NCI-H146 (cell line): Measurements from ENCODE around the gene LIPA.
"Not testable (repeated sequence)": the region's sequence is repeated elsewhere in the genome, so short reads cannot be mapped to it uniquely, and the experiment has no call there.

Experiments
- DNase-seq: peaks from one replicate; lab custom pipeline; 2025; lab: John Stamatoyannopoulos, UW

LIPA gene

GRCh38 chr10:89207801-89208551, 43.6 kb downstream of the LIPA start:
- DNase-seq: no peak

- no peak for DNase-seq
Observed at GRCh38 chr10:89207181-89207800, 44.3 kb downstream of the LIPA start, which contains the start of gene CH25H. CH25H (minus strand) TSS chr10:89207317; CDS start chr10:89207292, 25 bp downstream.

GRCh38 chr10:89206402-89207180, 45.0 kb downstream of the LIPA start:
- no peak for DNase-seq

- no peak for DNase-seq
Observed at GRCh38 chr10:89204621-89205185, 46.9 kb downstream of the LIPA start.

- no peak for DNase-seq
Observed at GRCh38 chr10:89203237-89203636, 48.3 kb downstream of the LIPA start.

- DNase-seq: no peak
Observed at GRCh38 chr10:89202033-89202425, 49.5 kb downstream of the LIPA start.

- DNase-seq: no peak
Observed at GRCh38 chr10:89201345-89202032, 50.1 kb downstream of the LIPA start.

- no peak for DNase-seq
Observed at GRCh38 chr10:89197473-89197872, 54.1 kb downstream of the LIPA start.

GRCh38 chr10:89191301-89191700, 60.3 kb downstream of the LIPA start:
- DNase-seq: not testable (repeated sequence)

GRCh38 chr10:89189211-89189734, 62.3 kb downstream of the LIPA start:
- DNase-seq: no peak

- no peak for DNase-seq
Observed at GRCh38 chr10:89185658-89186057, 65.9 kb downstream of the LIPA start.

GRCh38 chr10:89184638-89185037, 66.9 kb downstream of the LIPA start:
- no peak for DNase-seq

GRCh38 chr10:89183571-89183970, 68.0 kb downstream of the LIPA start:
- no peak for DNase-seq

- DNase-seq: no peak
Observed at GRCh38 chr10:89182894-89183293, 68.7 kb downstream of the LIPA start.

GRCh38 chr10:89175816-89176215, 75.8 kb downstream of the LIPA start:
- DNase-seq: no peak

GRCh38 chr10:89173075-89173474, 78.5 kb downstream of the LIPA start:
- DNase-seq: no peak

- DNase-seq: no peak
Observed at GRCh38 chr10:89171996-89172395, 79.6 kb downstream of the LIPA start.

GRCh38 chr10:89171263-89171872, 80.2 kb downstream of the LIPA start:
- DNase-seq: no peak

GRCh38 chr10:89168354-89168900, 83.1 kb downstream of the LIPA start:
- DNase-seq: not testable (repeated sequence)

GRCh38 chr10:89167915-89168314, 83.7 kb downstream of the LIPA start:
- DNase-seq: no peak

- DNase-seq: no peak
Observed at GRCh38 chr10:89165923-89166322, 85.7 kb downstream of the LIPA start.
